ENCODE data around the gene DYNLT1.
A peak's percentile ranks its signal among the peaks of the same experiment; 100 is the strongest.
"Not testable (repeated sequence)": the region's sequence is repeated elsewhere in the genome, so short reads cannot be mapped to it uniquely, and the experiment has no call there.

Gene DYNLT1

DNA sequence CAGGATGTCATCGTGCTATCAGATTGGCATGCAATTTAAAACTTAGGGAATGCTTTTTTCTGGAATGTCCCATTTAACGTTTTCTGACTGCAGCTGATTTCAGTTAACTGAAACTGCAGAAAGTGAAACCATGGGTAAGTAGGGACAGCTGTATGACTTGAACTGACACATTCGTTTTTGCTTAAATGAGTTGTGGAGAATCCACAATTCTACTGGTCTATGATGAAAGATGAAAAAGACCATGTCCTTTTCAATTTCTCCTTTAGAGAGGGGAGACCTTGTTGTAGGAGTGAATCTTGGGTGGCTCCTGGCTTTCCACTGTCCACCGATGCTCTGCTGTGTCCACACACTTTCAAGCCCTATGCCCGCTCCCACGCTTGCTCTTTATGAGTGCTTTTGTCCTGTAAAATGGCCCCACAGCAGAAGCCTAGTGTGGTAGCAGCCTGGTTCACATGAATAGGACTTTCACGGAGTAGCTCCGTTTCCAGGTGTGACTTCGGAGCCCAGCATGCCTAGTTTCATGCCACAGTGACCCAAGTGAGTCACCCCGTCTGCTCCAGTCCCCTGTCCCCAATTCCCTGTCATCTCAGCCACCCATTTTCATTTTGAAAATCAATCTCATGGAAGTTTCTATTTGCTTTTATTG, 21.9 kb downstream of the DYNLT1 start:
- DNase-seq (ENCODE audit: low spot score) = peak; percentile 31

DNA sequence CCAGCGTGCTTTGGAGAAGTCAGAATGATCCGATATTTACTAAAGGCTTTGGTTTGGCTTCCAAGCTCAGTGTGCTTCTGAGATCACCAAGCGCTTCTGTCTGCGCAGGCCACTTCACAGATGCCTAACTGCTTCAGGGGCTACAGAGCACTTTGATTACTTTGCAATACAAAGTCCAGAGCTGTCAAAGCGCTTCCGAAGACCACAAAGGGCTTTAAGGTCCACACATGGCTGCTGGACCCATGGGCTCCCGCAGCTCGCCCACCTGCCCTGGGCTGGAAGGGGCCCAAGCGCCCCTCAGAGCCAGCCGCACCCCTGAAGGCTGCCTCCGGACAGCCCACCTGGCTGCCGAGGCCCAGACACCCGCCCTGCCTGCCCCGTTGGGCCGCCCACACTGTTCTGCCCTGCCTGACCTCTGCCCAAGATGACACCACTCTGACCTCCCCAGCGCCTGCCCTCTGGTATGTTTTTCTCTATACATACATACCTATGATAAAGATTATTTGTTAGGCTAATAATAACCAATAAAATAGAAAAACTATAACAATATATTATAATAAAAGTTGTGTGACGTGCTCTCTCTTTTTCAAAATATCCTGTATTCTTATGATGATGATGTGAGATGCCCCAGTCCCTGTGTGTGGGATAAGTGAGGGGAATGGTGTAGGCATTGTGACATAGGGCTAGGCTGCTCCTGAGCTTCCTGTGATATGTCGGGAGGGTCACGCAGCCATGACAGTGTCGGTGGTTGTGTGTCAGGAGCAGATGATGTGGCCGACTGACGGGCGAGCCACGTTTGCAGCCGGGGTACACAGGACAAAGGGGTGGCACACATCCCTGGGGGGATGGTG, 22.6 kb downstream of the DYNLT1 start:
- no peak for DNase-seq (ENCODE audit: low spot score)

DNA sequence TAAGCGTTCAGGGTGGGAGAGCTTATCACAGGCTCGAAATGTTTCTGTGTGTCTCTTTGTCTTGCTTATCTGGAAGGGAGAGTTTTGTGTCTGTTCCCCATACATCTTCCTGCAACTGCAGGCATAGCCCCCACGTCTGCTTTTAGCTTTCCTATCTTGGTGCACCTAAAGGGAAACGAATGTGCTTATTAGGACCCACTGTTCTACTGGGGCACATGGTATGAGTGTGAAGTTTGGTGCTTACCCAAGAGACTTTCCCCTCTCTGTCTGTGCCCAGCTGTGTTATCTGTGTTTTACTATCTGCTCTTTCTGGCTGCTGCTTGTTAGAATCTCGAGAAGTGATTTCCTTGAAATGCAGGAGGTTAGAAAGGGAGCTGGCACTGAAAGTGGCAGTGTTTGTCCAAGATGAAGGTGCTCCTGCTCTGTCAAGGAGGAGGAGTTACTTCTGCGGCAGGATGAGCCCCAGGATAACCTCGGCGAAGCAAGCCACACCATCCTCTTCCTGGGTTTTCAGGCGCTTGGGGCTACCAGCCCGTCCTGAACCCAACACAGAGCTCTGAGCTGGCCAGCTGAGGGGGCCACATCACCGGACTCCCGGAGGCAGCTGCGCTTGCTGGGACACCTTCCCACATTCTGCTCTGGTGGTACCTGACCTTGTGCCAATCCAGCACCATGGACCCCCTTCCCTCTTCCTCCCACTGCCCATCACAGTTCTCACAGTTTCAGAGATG, 23.4 kb downstream of the DYNLT1 start:
- DNase-seq (ENCODE audit: low spot score) = no peak

DNA sequence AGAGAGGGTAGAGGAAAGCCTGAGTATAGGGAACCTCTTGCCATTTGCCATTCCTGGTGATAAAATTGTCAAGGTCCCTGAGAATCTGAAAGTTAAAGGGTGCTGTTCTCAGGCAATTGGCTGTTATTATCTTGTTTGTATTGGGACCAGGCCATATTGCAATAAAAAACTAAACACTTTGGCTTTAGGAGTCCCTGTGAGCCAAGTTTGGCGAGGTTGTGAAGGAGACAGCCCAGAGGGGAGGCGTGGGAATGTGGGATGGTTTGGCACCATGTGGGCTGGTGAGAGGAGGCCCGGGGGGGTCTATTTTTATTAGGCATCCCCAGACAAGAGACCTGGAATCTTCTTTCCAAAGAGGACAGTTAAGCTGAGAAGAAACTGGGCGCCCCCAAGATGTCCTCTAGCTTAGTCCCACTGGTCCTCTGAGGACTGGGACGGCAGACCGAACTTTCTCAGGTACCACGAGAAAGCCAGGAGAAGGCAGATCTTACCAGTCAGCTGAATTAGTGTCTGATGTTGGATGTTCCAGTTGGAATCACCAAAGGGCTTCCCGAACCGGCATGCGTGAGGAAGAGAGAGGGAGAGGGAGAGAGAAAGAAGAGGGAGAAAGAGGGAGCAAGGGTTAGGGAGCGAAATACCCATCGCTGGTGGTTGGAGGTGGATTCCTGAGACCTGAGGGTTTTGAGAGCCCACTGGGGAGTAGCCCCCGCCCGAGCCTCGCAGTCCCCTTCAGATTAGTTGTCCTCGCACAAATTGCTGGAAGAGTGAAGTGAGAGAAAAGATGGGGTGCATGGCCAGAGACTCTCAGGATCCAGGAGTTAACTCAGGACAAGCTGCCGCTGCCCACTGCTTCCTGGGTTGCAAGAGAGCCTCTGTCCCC, 24.4 kb downstream of the DYNLT1 start:
- no peak for DNase-seq (ENCODE audit: low spot score)

DNA sequence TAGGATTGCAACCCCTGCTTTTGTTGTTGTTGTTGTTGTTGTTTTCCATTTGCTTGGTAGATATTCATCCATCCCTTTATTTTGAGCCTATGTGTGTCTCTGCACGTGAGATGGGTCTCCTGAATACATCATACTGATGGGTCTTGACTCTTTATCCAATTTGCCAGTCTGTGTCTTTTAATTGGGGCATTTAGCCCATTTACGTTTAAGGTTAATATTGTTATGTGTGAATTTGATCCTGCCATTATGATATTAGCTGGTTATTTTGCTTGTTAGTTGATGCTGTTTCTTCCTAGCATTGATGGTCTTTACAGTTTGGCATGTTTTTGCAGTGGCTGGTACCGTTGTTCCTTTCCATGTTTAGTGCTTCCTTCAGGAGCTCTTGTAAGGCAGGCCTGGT, 26.3 kb downstream of the DYNLT1 start:
- DNase-seq (ENCODE audit: low spot score) = not testable (repeated sequence)

DNA sequence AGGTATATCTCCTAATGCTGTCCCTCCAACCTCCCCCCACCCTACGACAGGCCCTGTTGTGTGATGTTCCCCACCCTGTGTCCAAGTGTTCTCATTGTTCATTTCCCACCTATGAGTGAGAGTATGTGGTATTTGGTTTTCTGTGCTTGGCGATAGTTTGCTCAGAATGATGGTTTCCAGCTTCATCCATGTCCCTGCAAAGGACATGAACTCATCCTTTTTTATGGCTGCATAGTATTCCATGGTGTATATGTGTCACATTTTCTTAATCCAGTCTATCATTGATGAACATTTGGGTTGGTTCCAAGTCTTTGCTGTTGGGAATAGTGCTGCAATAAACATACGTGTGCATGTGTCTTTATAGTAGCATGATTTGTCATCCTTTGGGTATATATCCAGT, 29.9 kb downstream of the DYNLT1 start:
- DNase-seq (ENCODE audit: low spot score) = not testable (repeated sequence)

DNA sequence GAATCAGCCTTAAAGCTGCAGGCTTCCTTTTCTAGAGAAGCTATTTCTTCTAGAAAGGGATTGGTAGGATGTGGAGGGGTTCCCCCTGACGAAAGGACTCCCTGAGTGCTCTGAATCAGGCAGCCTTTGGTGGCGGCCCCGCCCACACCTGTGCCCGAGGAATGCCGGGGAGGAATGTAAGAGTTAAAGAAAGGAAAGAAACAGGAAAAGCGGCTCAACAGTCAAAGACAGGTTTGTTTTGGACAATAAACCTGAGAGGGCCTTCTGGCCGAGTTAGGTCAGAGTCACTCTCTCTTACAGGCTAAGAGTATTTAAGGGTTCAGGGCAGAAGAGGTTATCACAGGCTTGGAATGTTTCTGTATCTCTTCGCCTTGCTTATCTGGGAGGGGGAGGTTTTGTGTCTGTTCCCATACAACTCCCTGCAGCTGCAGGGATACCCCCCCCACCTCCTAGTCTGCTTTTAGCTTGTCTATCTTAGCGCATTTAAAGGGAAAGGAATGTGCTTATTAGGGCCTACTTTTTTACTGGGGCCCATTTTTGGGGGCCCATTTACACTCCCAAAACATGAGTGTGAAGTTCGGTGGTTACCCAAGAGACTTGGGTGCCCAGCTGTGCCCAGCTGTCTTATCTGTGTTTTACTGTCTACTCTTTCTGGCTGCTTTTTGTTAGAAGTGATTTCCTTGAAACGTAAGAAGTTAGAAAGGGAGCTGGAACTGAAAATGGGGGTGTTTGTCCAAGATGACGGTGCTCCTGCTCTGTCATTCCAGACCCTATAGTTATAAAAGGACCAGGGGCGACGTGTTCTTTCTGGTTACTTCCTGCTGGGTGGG, 32.8 kb downstream of the DYNLT1 start:
- DNase-seq (ENCODE audit: low spot score) = no peak

DNA sequence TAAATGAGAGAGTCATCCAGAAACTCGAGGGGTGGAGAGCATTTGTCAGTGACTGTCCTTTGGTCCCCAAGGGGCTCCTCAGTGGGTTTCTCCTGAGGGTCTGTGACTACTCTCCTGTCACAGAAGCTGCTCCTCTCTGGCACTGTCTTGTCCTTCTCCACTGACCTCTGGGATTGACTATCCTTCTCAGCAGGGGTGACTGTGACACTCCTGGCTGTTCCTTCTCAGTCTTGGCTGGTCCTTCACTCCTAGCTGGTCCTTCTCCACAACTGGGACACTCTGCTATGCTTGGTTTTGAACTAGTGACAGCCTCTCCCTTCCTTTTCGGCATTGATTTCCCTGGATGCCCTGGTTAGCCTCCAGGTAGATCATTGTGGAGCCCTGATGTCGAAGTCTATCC, 33.5 kb downstream of the DYNLT1 start:
- DNase-seq (ENCODE audit: low spot score) = no peak

DNA sequence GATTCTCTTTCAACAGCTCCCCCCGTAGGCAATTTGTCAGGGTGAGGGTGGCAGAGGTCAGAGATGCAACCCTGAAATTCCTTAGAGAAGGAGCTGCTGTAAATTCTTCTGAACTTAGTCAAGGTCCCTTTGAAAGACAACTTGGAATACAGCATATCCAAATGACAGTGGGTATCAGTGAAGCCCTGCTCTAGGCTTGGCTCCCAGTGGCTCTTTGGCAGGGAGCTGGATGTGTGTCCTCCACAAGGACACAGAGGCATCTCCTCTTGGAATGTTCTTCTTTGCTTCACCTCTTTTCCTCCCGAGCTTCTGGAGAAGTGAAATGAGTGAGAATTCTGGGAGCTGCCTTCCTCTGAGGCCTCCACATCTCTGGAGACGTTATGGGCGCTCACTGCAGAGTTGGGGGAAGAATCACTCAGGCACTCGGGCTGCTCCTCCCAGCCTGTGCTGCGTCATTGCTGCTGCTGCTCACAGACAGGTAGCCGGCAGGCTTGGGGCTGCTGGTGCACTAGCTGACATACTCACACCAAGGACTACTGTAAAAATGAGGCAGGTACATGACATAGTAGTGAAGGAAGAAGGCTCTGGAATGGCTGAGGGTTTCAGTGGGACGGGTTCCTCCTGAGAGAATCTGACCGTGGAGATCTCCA, 34.1 kb downstream of the DYNLT1 start:
- DNase-seq (ENCODE audit: low spot score) = no peak

DNA sequence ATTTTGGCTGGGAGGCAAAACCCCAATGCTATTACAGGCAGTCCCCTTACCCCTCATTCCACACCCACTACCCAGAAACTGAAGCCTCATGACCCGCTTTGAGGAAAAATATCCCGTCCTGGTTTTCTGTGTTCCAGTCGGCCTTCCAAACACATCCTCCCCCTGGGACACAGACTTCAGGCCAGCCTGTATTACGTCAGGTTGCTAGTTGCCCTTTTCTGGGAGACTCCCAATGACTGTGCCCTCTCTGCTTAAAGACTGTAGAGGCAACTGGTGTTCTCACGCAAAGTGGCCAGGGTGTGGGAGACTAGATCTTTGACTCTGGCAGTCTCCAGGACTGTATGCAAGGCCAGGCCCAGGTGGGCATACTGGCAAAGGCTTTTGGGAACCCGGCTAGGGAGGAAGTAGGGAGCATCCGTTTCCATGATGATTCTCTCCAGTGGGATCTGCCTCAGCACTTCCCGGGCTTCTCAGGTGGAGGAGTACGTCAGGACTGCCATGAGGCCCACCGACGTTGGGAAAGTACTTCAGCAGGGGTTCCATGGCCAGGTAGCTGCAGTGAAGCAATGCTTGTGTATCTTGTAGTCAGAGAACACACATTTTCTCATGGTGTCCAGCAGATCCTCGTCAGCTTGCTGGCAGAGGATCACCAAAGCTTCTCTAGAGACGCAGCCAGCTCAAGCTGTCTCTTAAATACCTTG, 34.9 kb downstream of the DYNLT1 start:
- no peak for DNase-seq (ENCODE audit: low spot score)

DNA sequence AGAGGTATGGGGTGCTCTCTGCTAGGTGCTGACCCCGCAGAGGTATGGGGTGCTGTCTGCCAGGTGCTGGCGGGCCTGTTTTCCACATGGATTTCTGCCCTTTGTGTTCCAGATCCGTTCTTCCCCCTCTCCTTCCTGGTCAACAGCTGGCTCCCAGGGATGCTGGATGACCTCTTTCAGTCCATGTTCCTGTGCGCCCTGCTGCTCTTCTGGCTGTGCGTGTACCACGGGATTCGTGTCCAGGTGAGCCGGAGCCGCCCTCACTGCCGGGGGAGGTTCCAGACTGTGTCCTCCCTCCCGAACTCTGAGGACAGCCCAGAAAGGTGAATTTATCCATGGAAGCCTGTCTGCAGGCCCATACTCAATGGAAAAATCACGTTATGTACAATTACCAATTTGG, 36.3 kb downstream of the DYNLT1 start:
- DNase-seq (ENCODE audit: low spot score) = no peak

DNA sequence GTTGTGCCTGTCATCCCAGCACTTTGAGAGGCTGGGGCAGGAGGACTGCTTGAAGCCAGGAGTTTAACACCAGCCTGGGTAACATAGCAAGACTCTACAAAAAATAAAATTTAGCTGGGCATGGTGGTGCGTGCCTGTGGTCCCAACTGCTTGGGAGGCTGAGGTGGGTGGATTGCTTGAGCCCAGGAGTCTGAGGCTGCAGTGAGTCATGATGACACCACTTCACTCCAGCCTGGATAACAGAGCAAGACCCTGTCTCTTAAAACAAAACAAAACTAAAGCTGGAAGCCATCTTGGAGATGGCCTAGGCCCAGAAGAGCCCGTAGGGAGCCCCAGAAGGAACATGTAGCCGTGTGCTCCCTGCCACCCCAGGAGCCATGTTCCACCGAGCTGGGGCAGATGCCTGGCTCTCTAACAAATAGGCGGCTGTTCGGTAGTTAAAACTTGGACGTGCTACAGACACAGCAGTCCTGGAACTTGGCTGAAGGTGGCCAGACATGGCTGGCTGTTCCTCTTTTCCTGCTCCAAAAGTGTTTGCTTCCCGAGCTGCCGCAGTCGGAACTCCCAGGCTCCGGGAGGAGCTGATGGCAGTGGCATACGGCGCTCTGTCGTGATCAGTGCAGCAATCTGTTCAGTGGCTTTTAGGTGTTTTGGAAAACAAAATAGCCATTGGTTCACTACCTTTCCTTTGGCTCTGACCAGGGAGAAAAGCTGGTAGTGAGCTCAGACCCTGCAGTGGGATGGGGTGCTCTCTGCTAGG, 37.0 kb downstream of the DYNLT1 start:
- no peak for DNase-seq (ENCODE audit: low spot score)

DNA sequence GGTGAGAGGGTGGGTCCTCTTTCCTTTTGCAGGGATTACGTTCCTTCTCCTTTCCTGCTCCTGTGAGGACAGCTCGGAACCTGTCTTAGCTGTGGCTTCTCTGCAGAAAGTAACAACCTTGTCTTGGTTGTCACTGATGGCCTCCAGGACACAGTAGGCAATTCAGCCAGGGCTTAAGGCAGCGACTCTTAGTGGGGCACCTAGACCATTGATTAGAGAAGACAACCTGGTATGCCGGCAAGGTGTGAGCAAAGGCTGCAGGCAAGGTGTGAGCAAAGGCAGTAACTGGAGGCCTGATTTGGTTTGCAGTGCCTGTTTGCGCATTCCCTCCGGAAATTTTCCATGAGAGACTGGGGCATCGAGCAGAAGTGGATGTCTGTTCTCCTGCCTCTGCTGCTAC, 37.6 kb downstream of the DYNLT1 start:
- no peak for DNase-seq (ENCODE audit: low spot score)

DNA sequence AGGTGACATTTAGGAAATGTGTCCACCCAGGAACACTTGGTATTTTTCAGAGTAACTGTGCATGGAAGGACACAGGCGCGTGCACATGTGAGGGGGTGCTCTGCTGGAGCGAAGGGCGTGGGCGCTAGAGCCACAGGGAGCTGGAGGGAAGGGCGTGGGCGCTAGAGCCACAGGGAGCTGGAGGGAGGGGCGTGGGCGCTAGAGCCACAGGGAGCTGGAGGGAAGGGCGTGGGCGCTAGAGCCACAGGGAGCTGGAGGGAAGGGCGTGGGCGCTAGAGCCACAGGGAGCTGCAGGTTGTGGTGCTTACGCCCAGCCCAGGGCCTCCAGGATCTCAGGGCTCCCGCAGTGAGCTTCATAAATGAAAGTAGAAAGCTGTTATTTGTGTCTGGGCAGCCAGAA, 38.5 kb downstream of the DYNLT1 start:
- DNase-seq (ENCODE audit: low spot score) = not testable (repeated sequence)

DNA sequence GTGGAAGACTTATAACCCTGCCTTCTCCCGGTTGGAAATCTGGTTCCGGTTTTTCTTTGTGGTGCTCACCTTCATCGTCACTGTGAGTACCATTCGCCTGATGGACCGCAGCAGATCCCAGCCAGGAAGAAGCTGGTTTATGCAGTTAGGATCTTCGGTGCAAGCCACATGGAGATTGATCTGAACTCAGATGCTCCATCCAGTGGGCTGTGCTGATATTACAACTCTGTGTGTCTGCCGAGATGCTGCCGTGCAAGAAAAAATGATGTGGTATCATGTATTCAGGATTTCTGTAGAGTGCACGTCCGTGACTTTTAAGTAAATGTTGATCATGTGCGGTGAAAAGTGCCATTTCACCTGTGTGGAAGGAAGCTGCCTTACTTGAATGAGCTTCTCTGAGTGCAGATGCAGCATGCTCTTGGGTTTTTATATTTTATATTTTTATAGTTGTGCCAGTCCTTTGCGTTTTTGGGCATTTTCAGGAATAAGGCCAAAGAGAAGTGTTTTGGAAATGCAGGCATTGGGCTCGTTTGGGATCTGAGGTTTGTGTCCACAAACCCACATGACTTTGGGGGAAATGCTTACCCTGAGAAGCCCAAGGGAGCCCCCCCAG, 39.2 kb downstream of the DYNLT1 start:
- DNase-seq (ENCODE audit: low spot score) = peak; percentile 86

DNA sequence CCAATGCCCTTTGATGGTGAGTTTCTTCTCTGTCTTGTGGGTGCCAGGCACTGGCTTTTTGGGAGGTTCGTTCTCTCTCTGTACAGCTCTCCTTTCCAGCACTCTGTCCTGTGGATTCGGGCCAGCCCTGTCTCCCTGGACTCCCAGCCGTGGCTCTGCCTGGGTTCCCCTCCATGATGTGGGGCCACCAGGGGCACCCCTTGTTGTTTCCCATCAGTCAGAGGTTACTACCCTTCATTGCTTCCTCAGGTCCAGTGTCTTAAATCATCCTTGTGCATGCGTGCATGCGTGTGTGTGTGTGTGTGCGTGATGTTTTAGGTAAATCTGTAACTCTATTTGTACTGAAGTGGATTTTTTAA, 40.5 kb downstream of the DYNLT1 start:
- no peak for DNase-seq (ENCODE audit: low spot score)

DNA sequence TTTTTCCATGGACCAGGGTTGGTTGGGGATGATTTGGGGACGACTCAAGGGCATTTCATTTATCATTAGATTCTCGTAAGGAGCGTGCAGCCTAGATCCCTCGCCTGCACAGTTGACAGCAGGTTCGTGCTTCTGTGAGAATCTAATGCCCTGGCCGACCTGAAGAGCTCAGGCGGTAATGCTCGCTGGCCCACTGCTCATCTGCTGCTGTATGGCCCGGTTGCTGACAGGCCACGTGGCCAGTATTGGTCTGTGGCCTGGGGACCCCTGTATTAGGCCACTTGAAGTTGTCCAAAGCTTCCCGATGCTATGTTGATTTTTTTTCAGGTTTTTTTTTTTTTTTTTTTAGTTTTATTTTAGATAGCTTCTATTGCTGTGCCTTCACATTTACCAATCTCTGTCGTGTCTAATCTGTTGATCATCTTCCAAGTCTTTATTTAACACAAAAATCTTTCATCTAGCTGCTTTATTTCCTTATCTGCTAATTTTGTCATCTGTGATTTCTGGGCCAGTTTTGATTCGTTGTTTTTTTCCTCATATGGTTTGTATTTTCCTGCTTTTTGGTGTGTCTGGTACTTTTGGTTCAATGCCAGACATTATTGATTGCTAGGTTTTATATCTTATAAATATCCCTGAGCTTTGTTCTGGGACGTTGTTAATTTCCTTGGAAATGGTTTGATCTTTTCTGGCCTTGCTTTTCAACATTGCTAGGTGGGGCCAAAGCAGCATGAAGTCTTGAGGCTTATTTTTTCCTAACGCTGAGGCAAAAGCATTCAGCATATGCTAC, 41.1 kb downstream of the DYNLT1 start:
- no peak for DNase-seq (ENCODE audit: low spot score)

DNA sequence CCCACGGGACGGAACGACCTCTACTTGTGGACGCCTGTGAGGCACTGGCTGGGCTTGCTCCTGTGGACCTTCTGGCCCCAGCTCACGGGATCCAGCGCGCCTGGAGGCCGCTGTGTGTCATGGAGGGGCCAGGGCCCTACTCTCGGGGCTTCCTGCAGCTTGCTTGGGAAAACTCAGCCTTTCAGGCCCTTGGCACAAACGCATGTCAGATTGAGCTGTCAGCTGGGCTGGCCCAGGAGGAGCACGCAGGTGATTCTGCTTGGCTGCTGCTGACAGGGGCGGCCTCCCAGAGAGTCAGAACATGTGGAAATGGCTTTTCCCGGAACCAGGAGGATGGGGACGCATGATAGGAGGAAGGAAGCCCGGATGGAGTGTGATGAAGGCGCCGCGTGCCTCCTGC, 44.9 kb downstream of the DYNLT1 start:
- no peak for DNase-seq (ENCODE audit: low spot score)

Measured in GM03348 (cell line).